ENCODE measurements around the gene OLFML2A. TPM values are rescaled to one million over a fixed set of nuclear protein-coding genes. Genes with fewer than 3 reads are reported as not detected.
A peak's percentile ranks its signal among the peaks of the same experiment; 100 is the strongest.

Gene OLFML2A
- total RNA-seq, 4 donors from 2014 or later = 39.0 to 98.9 (median 60.3) TPM

DNA sequence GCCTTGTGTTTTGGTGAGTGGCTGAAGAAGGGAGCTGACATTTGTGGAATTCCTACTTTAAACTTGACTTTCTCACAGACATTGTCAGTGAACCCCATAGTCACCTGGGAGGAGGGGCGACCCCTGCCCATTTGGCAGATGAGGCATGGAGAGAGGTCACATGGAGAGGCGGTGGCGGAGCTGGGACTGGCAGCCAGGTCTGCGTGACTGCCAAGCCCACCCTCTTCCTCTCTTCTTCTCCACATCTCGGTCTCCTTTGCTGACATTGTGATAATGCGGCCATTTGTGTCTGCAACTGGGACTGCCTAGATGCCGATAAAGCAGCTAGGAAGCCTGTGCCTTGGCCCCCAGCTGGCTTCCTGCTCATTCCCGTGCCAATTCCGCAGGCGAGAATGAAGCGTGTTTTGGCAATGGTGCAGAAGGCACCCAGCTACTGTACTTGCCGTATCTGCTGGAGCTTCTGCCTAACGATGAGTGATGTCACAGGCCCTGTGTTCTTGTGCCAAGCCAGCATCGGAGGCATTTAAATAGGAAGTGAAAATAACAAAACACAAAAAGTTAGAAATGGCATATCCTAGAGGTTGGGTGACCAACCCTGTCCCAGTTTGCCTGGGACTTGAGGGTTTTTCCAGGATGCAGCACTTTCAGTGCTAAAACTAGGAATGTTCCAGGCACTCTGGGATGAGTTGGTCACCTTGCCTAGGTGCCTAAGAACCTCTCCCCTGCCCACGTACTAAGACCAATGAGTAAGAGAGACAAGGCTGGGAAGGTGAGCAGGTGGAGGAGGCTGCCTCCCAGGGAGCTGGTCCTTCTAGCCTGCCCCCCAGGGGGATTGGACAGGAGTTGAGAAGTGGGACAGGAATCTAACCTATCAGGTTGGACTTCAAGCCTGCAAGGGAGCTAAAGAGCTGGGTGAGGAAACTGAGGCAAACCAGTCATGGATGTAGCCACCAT, 23.6 kb downstream of the OLFML2A start:
- H3K4me1 ChIP-seq = peaks cover 42 to 56% (median 49%) of the 10 kb centered on the region in 4 donors
- DNase-seq (ENCODE audit: extremely low spot score) = no peak
- WGBS = 70% methylated on average over 15 of the region's 15 CpGs

DNA sequence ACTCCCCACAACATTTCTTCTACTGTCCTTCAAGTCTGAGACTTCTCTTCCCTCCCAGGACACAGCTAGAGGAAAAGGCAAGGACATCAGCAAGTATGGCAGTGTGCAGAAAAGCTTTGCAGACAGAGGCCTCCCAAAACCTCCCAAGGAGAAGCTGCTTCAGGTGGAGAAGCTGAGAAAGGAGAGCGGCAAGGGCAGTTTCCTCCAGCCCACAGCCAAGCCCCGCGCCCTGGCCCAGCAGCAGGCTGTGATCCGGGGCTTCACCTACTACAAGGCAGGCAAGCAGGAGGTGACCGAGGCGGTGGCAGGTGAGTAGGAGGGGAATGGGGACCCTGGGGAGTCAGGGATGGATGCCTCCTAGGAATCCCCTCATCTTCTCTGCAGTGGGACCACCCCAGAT, 24.4 kb downstream of the OLFML2A start:
- H3K9me3 ChIP-seq = no peaks in the 10 kb centered on the region
- H3K36me3 ChIP-seq = peaks cover 0 to 28% (median 11%) of the 10 kb centered on the region in 4 donors
- no peak overlapping the region for H3K27ac ChIP-seq (replicated peaks in 1 of 4)
- no peak for DNase-seq (ENCODE audit: extremely low spot score)
- intact Hi-C loops (cut with DNase I) = no loop called here
- TF ChIP-seq POLR2AphosphoS5 (IDR thresholded peaks at IDR 0.05) (no peak), POLR2A (IDR thresholded peaks at IDR 0.05; ENCODE audit: low read depth) (no peak), EP300 (IDR thresholded peaks at IDR 0.05) (no peak)
- TF ChIP-seq, protein P1, sequence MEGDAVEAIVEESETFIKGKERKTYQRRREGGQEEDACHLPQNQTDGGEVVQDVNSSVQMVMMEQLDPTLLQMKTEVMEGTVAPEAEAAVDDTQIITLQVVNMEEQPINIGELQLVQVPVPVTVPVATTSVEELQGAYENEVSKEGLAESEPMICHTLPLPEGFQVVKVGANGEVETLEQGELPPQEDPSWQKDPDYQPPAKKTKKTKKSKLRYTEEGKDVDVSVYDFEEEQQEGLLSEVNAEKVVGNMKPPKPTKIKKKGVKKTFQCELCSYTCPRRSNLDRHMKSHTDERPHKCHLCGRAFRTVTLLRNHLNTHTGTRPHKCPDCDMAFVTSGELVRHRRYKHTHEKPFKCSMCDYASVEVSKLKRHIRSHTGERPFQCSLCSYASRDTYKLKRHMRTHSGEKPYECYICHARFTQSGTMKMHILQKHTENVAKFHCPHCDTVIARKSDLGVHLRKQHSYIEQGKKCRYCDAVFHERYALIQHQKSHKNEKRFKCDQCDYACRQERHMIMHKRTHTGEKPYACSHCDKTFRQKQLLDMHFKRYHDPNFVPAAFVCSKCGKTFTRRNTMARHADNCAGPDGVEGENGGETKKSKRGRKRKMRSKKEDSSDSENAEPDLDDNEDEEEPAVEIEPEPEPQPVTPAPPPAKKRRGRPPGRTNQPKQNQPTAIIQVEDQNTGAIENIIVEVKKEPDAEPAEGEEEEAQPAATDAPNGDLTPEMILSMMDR (IDR thresholded peaks at IDR 0.05) = no peak
- H3K27me3 ChIP-seq = no peaks in the 10 kb centered on the region
- no peak overlapping the region for H3K4me3 ChIP-seq
- 96% methylated on average over 6 of the region's 6 CpGs for WGBS
- H3K4me1 ChIP-seq = peaks cover 40 to 48% (median 42%) of the 10 kb centered on the region in 4 donors

More for the DNA sequence above, 23.6 kb downstream of the OLFML2A start:
- peak overlapping the region in 2 of 4 donors; percentile 22 to 29 for H3K27ac ChIP-seq (replicated peaks in 1 of 4)
- peak overlapping the region in 1 of 4 donors; percentile 2 for H3K4me3 ChIP-seq
- intact Hi-C loops (cut with DNase I) = no loop called here
- H3K36me3 ChIP-seq = peaks cover 0 to 28% (median 11%) of the 10 kb centered on the region in 4 donors
- no peaks in the 10 kb centered on the region for H3K27me3 ChIP-seq
- H3K9me3 ChIP-seq = no peaks in the 10 kb centered on the region
- TF ChIP-seq POLR2AphosphoS5 (IDR thresholded peaks at IDR 0.05) (peak in 1 of 2 donors; percentile 24), EP300 (IDR thresholded peaks at IDR 0.05) (no peak), POLR2A (IDR thresholded peaks at IDR 0.05; ENCODE audit: low read depth) (no peak)
- TF ChIP-seq, protein P1 (IDR thresholded peaks at IDR 0.05) = no peak

DNA sequence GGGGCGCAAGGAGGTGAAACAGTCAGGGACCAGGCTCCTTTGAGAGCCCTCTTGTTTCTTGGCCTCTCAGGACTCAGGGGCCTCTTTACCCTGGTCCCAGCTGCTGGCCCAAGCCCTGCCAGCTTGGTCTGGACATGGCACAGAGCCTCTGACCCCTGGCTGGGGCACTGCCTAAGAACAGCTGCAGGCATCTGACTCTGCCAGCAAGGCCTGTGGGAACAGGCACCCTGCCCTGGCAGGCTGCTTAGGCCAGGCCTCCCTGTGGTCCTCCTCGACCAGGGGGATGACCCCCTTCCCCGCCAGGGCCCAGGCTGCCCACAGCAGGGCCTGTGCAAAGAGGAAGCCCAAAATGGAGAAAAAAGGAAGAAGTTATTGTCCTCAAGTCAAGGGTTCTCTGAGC, 25.5 kb downstream of the OLFML2A start:
- intact Hi-C loops (cut with DNase I) = no loop called here

DNA sequence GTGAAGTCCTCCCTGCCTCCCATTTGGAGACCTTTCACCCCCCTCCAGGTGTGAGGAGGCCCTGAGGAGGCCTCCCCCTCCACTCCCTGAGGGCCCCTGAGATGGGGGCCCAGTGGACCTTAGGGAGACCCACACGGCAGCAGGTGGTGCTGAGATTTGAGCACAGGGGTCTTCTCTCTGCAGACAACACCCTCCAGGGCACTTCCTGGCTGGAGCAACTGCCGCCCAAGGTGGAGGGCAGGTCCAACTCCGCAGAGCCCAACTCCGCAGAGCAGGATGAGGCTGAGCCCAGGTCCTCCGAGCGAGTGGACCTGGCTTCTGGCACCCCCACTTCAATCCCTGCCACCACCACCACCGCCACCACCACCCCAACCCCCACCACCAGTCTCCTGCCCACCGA, 27.0 kb downstream of the OLFML2A start:
- Histone ChIP-seq H3K4me1 (peaks cover 20 to 24% (median 21%) of the 10 kb centered on the region in 4 donors), H3K27me3 (no peaks in the 10 kb centered on the region), H3K9me3 (no peaks in the 10 kb centered on the region), H3K36me3 (peaks cover 0 to 38% (median 21%) of the 10 kb centered on the region in 4 donors), H3K27ac (replicated peaks in 1 of 4) (no peak overlapping the region), H3K4me3 (no peak overlapping the region)
- intact Hi-C loops (cut with DNase I) = no loop called here
- DNase-seq (ENCODE audit: extremely low spot score) = no peak
- no peak for TF ChIP-seq EP300 (IDR thresholded peaks at IDR 0.05)
- TF ChIP-seq, protein P1 (IDR thresholded peaks at IDR 0.05) = no peak
- no peak for TF ChIP-seq POLR2AphosphoS5 (IDR thresholded peaks at IDR 0.05)
- no peak for TF ChIP-seq POLR2A (IDR thresholded peaks at IDR 0.05; ENCODE audit: low read depth)
- 93% methylated on average over 7 of the region's 8 CpGs for WGBS

More for the DNA sequence above, 25.5 kb downstream of the OLFML2A start:
- Histone ChIP-seq H3K4me3 (no peak overlapping the region), H3K27me3 (no peaks in the 10 kb centered on the region), H3K36me3 (peaks cover 0 to 28% (median 11%) of the 10 kb centered on the region in 4 donors), H3K27ac (replicated peaks in 1 of 4) (no peak overlapping the region), H3K9me3 (no peaks in the 10 kb centered on the region), H3K4me1 (peaks cover 29 to 38% (median 31%) of the 10 kb centered on the region in 4 donors)
- 61% methylated on average over 3 of the region's 3 CpGs for WGBS
- no peak for DNase-seq (ENCODE audit: extremely low spot score)
- TF ChIP-seq POLR2A (IDR thresholded peaks at IDR 0.05; ENCODE audit: low read depth) (no peak), POLR2AphosphoS5 (IDR thresholded peaks at IDR 0.05) (no peak), EP300 (IDR thresholded peaks at IDR 0.05) (no peak)
- TF ChIP-seq, protein P1 (IDR thresholded peaks at IDR 0.05) = no peak

Measured in esophagus muscularis mucosa (tissue), 4 donors.